GM12878 (cell line): ENCODE measurements around the gene ABCA13. TPM values are rescaled to one million over a fixed set of nuclear protein-coding genes. Genes with fewer than 3 reads are reported as not detected.

Experiments
- BCL3 ChIP-seq: IDR thresholded peaks from 2 replicates; pipeline ENCODE4 v1.6.1; 2011; ENCODE audit warnings: borderline replicate concordance, low read depth, mild to moderate bottlenecking, moderate library complexity, low read length; ENCODE audit not compliant: insufficient read depth, poor library complexity, severe bottlenecking
- BRCA1 ChIP-seq: IDR thresholded peaks from 2 replicates; pipeline ENCODE4 v1.6.1; 2011; ENCODE audit warnings: low read depth, low read length, improper control_type of control experiment
- CREB1 ChIP-seq: IDR thresholded peaks from 2 replicates; pipeline ENCODE4 v1.6.1; 2012; ENCODE audit warnings: low read depth, mild to moderate bottlenecking, inconsistent platforms
- FOXK2 ChIP-seq: fragments of 450-650 bp; IDR thresholded peaks from 2 replicates; pipeline ENCODE4 v1.6.1; 2017; ENCODE audit warnings: mild to moderate bottlenecking, moderate library complexity
- NFXL1 ChIP-seq: fragments of 450-650 bp; IDR thresholded peaks from 2 replicates; pipeline ENCODE4 v1.6.1; 2017; ENCODE audit warnings: antibody characterized with exemption, mild to moderate bottlenecking, borderline replicate concordance
- NKRF ChIP-seq: fragments of 450-650 bp; conservative IDR thresholded peaks from 2 replicates; pipeline ENCODE4 v1.6.1; 2017; ENCODE audit warnings: mild to moderate bottlenecking, moderate library complexity
- REST ChIP-seq: IDR thresholded peaks from 2 replicates; pipeline ENCODE4 v1.6.1; 2012; ENCODE audit warnings: mild to moderate bottlenecking, low read depth, low read length
- RUNX3 ChIP-seq: IDR thresholded peaks from 2 replicates; pipeline ENCODE4 v1.6.1; 2012; ENCODE audit warnings: low read length, inconsistent platforms
- ZBED1 ChIP-seq: IDR thresholded peaks from 2 replicates; pipeline ENCODE4 v1.6.1; 2016; ENCODE audit warnings: borderline replicate concordance
- polyA plus RNA-seq, 11 experiments: library from polyadenylated mRNA; depleted of rRNA in 4 of 11; unstranded in 6 of 11; stranded (reverse) in 5 of 11; fragments of >200 nt; fragmentation: Nextera tagmentation in 4 of 11; fragmentation: Illumina TruSeq in 1 of 11; extraction: Ambion mirVana in 4 of 11; extraction: Trizol in 1 of 11; gene quantifications; 1 replicate in 1 of 11; 2 replicates in 10 of 11; pipeline versions ENCODE4 v1.2.1 to v1.2.3, GENCODE V29; 2011 to 2016; ENCODE audit warnings: inconsistent platforms in 2 of 11, missing spikeins in 2 of 11, low read depth in 1 of 11
- total RNA-seq, 4 experiments: library from RNA; depleted of rRNA in 3 of 4; stranded (reverse); fragments of >200 nt in 3 of 4; fragmentation: Illumina TruSeq in 1 of 4; extraction: Trizol in 1 of 4; gene quantifications; 2 replicates each; pipeline versions ENCODE4 v1.2.1 to v1.2.3, GENCODE V29; 2013 to 2021
- TF ChIP-seq, protein P1 (sequence below): fragments of 450-650 bp; IDR thresholded peaks from 2 replicates; pipeline ENCODE4 v1.6.1; 2017; ENCODE audit warnings: mild to moderate bottlenecking, moderate library complexity
- TF ChIP-seq, protein P2 (sequence below): IDR thresholded peaks from 2 replicates; pipeline ENCODE4 v1.6.1; 2011; ENCODE audit warnings: low read depth, mild to moderate bottlenecking, low read length, moderate library complexity, borderline replicate concordance; ENCODE audit errors: extremely low read depth

Gene ABCA13
- total and polyA plus RNA-seq, 10 of the 15 experiments (the other 5 are each of a cell fraction or from before 2014, with no cell fraction given) = under 0.01 to 0.98 (median 0.04) TPM; not detected in 2

- TF ChIP-seq, protein P1, sequence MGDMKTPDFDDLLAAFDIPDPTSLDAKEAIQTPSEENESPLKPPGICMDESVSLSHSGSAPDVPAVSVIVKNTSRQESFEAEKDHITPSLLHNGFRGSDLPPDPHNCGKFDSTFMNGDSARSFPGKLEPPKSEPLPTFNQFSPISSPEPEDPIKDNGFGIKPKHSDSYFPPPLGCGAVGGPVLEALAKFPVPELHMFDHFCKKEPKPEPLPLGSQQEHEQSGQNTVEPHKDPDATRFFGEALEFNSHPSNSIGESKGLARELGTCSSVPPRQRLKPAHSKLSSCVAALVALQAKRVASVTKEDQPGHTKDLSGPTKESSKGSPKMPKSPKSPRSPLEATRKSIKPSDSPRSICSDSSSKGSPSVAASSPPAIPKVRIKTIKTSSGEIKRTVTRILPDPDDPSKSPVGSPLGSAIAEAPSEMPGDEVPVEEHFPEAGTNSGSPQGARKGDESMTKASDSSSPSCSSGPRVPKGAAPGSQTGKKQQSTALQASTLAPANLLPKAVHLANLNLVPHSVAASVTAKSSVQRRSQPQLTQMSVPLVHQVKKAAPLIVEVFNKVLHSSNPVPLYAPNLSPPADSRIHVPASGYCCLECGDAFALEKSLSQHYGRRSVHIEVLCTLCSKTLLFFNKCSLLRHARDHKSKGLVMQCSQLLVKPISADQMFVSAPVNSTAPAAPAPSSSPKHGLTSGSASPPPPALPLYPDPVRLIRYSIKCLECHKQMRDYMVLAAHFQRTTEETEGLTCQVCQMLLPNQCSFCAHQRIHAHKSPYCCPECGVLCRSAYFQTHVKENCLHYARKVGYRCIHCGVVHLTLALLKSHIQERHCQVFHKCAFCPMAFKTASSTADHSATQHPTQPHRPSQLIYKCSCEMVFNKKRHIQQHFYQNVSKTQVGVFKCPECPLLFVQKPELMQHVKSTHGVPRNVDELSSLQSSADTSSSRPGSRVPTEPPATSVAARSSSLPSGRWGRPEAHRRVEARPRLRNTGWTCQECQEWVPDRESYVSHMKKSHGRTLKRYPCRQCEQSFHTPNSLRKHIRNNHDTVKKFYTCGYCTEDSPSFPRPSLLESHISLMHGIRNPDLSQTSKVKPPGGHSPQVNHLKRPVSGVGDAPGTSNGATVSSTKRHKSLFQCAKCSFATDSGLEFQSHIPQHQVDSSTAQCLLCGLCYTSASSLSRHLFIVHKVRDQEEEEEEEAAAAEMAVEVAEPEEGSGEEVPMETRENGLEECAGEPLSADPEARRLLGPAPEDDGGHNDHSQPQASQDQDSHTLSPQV = no peak
- TF ChIP-seq FOXK2 (no peak), NFXL1 (no peak), BCL3 (no peak), REST (no peak), RUNX3 (no peak), BRCA1 (no peak), CREB1 (no peak), NKRF (no peak), ZBED1 (no peak)
- TF ChIP-seq, protein P2, sequence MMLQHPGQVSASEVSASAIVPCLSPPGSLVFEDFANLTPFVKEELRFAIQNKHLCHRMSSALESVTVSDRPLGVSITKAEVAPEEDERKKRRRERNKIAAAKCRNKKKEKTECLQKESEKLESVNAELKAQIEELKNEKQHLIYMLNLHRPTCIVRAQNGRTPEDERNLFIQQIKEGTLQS = no peak
Observed at GRCh38 chr7:48316768-48317167, 145.5 kb downstream of the ABCA13 start (continued).
